Psoas muscle (tissue), 8 donors: Measurements from ENCODE around the gene C2CD4B. TPM values are rescaled to one million over a fixed set of nuclear protein-coding genes. Genes with fewer than 3 reads are reported as not detected.

Experiments
- ATAC-seq, 4 donors: fragments of 200-7000 bp; cut with Tn5 transposase; one replicate each; pipeline ENCODE4 v1.9.1; 2020; ENCODE audit warnings: moderate library complexity in 3 of 4, mild to moderate bottlenecking in 2 of 4
- DNase-seq, 2 donors: peaks; one replicate each; pipeline ENCODE4 v3.0.0-alpha.2; 2020
- H3K27ac ChIP-seq: fragments of 200-600 bp; one replicate; pipeline ENCODE4 v1.8.0; 2022
- H3K27me3 ChIP-seq, 3 donors: fragments of 200-600 bp in 1 of 3; one replicate each; pipeline versions ENCODE4 v1.6.1 to v1.8.0; 2013 to 2022; ENCODE audit warnings: low read length in 2 of 3, mild to moderate bottlenecking in 2 of 3, moderate library complexity in 1 of 3; ENCODE audit not compliant: insufficient read depth in 3 of 3
- H3K36me3 ChIP-seq, 2 donors: fragments of 200-600 bp in 1 of 2; one replicate each; pipeline versions ENCODE4 v1.6.1 to v1.8.0; 2013 to 2022; ENCODE audit warnings: low read depth in 1 of 2, mild to moderate bottlenecking in 1 of 2, moderate library complexity in 1 of 2; ENCODE audit not compliant: insufficient read depth in 1 of 2
- H3K4me1 ChIP-seq: fragments of 200-600 bp; one replicate; pipeline ENCODE4 v1.8.0; 2022
- H3K4me3 ChIP-seq: fragments of 200-600 bp; one replicate; pipeline ENCODE4 v1.8.0; 2022; ENCODE audit warnings: mild to moderate bottlenecking
- H3K9me3 ChIP-seq: fragments of 200-600 bp; one replicate; pipeline ENCODE4 v1.8.0; 2022
- CTCF ChIP-seq: fragments of 200-600 bp; IDR thresholded peaks from one replicate; pipeline ENCODE4 v1.8.0; 2022; ENCODE audit warnings: antibody characterized with exemption
- WGBS, 3 donors: extraction: QIAGEN DNeasy Blood & Tissue Kit; methylation state at CpG; one replicate each; pipeline versions ENCODE4 v1.1.6 to v1.1.7; 2013; 5-methylcytosine and 5-hydroxymethylcytosine counted together
- intact Hi-C, 2 donors: fragments of 100-400 bp; cut with DNase I; formaldehyde crosslinking; loops; one replicate each; pipeline versions ENCODE4 v1.11.0 to v1.14.2; 2022
- polyA plus RNA-seq, 3 donors: library from polyadenylated mRNA; stranded (reverse); fragments of 200-250 nt; gene quantifications; one replicate each; pipeline ENCODE4 v1.2.3, GENCODE V29; 2013
- total RNA-seq, 4 donors: library from RNA; stranded (reverse); fragmentation: NEBNext Ultra II Directional in 2 of 4; extraction: Animal tissue kit (Norgen Biotek cat#: 25700) in 2 of 4; gene quantifications; one replicate each; pipeline versions ENCODE4 v1.2.1 to v1.2.4, GENCODE V29; 2021 to 2023
- donor health status: healthy with polysubstance abuse.
- donor health status: DM: no; HTN: no; CAD: no; lungs with moderate emphysema.
- donor health status: Bipolar disorder and iron deficiency.
- donor health status: healthy.
- donor health status: DM: yes; HTN: yes; CAD: no.
- donor health status: DM: no; HTN: no; CAD: no.
- donor health status: DM: no; HTN: no; CAD: no.
- donor health status: DM: yes; HTN: yes; CAD: no.

Gene C2CD4B
- total and polyA plus RNA-seq, 7 donors: 0.17 to 8.6 (median 1.0) TPM

GRCh38 chr15:62135532-62136134 lies 29.5 kb downstream of the C2CD4B start:
- Histone ChIP-seq H3K36me3 (no peaks in the 10 kb centered on the region), H3K4me3 (no peak overlapping the region), H3K27ac (no peak overlapping the region), H3K27me3 (peaks cover 0 to 4% (median 0%) of the 10 kb centered on the region in 3 donors), H3K4me1 (no peaks in the 10 kb centered on the region), H3K9me3 (no peaks in the 10 kb centered on the region)
- no peak for TF ChIP-seq CTCF
- DNase-seq (no peak), ATAC-seq (no peak)
- 54 to 60% (median 54%) methylated on average over 9 of the region's 9 CpGs for WGBS, 3 donors
- intact Hi-C loops: no loop called here

DNA sequence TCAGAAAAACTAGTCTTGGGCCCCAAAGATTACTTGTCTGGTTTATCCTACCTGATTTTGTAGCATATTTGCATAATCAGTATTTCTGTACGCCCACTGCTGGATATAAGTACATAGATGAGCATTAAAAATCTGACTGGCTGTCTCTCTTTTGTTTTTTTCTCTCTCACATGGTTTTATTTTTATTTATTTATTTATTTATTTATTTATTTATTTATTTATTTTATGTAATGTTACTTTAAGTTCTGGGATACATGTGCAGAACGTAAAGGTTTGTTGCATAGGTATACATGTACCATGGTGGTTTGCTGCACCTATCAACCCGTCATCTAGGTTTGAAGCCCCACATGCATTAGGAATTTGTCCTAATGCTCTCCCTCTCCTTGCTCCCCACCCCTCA lies 31.9 kb downstream of the C2CD4B start:
- Histone ChIP-seq H3K27me3 (peaks cover 0 to 4% (median 0%) of the 10 kb centered on the region in 3 donors), H3K27ac (no peak overlapping the region), H3K4me3 (no peak overlapping the region), H3K4me1 (no peaks in the 10 kb centered on the region), H3K36me3 (no peaks in the 10 kb centered on the region), H3K9me3 (no peaks in the 10 kb centered on the region)
- DNase-seq: no peak
- WGBS, 3 donors: 95 to 99% (median 97%) methylated on average over 3 of the region's 3 CpGs
- no peak for TF ChIP-seq CTCF
- intact Hi-C loops: no loop called here
- ATAC-seq: no peak

DNA sequence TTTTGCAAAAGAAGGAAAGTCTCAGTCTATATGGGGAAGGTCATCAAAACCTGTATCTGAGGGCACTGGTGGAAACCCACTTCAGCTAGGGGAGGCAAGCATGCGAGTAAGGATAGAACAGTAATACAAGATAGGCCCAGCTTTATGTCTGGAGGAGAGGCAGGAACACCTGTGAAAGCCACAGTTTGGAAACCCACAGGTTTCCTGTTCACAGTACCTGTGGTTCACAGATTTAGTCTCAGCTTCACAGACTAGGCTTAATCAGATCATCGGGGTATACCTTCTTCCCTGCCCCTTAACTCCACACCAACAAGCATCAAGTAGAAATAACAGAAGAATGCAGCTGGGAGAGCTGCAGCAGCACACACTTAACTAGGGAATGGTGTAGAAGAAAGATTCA lies 36.2 kb downstream of the C2CD4B start:
- DNase-seq (no peak), ATAC-seq (no peak)
- no peaks in the 10 kb centered on the region for H3K4me1 ChIP-seq
- H3K27me3 ChIP-seq: no peaks in the 10 kb centered on the region
- no peak for TF ChIP-seq CTCF
- H3K9me3 ChIP-seq: no peaks in the 10 kb centered on the region
- H3K36me3 ChIP-seq: no peaks in the 10 kb centered on the region
- intact Hi-C loops: loop anchor here in 1 of 2 donors (5.0 to 10.0 kb wide), 3 partner anchors 33 to 176 kb away; no protein-coding TSS in a partner anchor
- no peak overlapping the region for H3K4me3 ChIP-seq
- H3K27ac ChIP-seq: no peak overlapping the region
- WGBS, 3 donors: 93 to 100% (median 95%) methylated on average over 2 of the region's 2 CpGs

GRCh38 chr15:62126364-62126763 lies 38.7 kb downstream of the C2CD4B start:
- H3K27me3 ChIP-seq: no peaks in the 10 kb centered on the region
- DNase-seq (no peak), ATAC-seq (no peak)
- no peaks in the 10 kb centered on the region for H3K9me3 ChIP-seq
- 79 to 89% (median 83%) methylated on average over 3 of the region's 3 CpGs for WGBS, 3 donors
- H3K27ac ChIP-seq: no peak overlapping the region
- no peak overlapping the region for H3K4me3 ChIP-seq
- no peaks in the 10 kb centered on the region for H3K4me1 ChIP-seq
- H3K36me3 ChIP-seq: no peaks in the 10 kb centered on the region
- TF ChIP-seq CTCF: no peak
- intact Hi-C loops: loop anchor here in 1 of 2 donors (5.0 to 10.0 kb wide), 3 partner anchors 36 to 178 kb away; no protein-coding TSS in a partner anchor

- Histone ChIP-seq H3K9me3 (no peaks in the 10 kb centered on the region), H3K27me3 (no peaks in the 10 kb centered on the region), H3K4me1 (no peaks in the 10 kb centered on the region), H3K36me3 (no peaks in the 10 kb centered on the region), H3K4me3 (no peak overlapping the region), H3K27ac (no peak overlapping the region)
- ATAC-seq: peak; percentile 27 to 74 (median 70)
- DNase-seq: no peak
- intact Hi-C loops: loop anchor here in 1 of 2 donors (5.0 to 10.0 kb wide), 3 partner anchors 37 to 179 kb away; no protein-coding TSS in a partner anchor
- WGBS, 3 donors: 10 to 29% (median 18%) methylated on average over 2 of the region's 2 CpGs
- peak; percentile 31 for TF ChIP-seq CTCF
Measured at GRCh38 chr15:62125773-62126172, 39.3 kb downstream of the C2CD4B start.
